ENCODE data around the gene RAPSN. TPM values are rescaled to one million over a fixed set of nuclear protein-coding genes. Genes with fewer than 3 reads are reported as not detected.

Gene RAPSN
- total RNA-seq, 1 donor from 2014 or later = 2.2 TPM

GRCh38 chr11:47415949-47416472 is 32.9 kb downstream of the RAPSN start:
- intact Hi-C loops (cut with micrococcal nuclease) = no loop called here
- H3K9me3 ChIP-seq (replicated peaks) = no peaks in the 10 kb centered on the region
- peaks cover 79% of the 10 kb centered on the region for H3K36me3 ChIP-seq
- TF ChIP-seq, protein P1, sequence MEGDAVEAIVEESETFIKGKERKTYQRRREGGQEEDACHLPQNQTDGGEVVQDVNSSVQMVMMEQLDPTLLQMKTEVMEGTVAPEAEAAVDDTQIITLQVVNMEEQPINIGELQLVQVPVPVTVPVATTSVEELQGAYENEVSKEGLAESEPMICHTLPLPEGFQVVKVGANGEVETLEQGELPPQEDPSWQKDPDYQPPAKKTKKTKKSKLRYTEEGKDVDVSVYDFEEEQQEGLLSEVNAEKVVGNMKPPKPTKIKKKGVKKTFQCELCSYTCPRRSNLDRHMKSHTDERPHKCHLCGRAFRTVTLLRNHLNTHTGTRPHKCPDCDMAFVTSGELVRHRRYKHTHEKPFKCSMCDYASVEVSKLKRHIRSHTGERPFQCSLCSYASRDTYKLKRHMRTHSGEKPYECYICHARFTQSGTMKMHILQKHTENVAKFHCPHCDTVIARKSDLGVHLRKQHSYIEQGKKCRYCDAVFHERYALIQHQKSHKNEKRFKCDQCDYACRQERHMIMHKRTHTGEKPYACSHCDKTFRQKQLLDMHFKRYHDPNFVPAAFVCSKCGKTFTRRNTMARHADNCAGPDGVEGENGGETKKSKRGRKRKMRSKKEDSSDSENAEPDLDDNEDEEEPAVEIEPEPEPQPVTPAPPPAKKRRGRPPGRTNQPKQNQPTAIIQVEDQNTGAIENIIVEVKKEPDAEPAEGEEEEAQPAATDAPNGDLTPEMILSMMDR (IDR thresholded peaks at IDR 0.05; ENCODE audit: borderline replicate concordance) = no peak
- peak; percentile 86 for DNase-seq
- no peak overlapping the region for H3K4me3 ChIP-seq
- H3K27me3 ChIP-seq (ENCODE audit: low read depth) = no peaks in the 10 kb centered on the region
- peaks cover 53% of the 10 kb centered on the region for H3K4me1 ChIP-seq
- H3K27ac ChIP-seq (replicated peaks) = peak overlapping the region; percentile 91

- Histone ChIP-seq H3K36me3 (peaks cover 79% of the 10 kb centered on the region), H3K27ac (replicated peaks) (peak overlapping the region; percentile 91), H3K4me1 (peaks cover 60% of the 10 kb centered on the region), H3K9me3 (replicated peaks) (no peaks in the 10 kb centered on the region), H3K27me3 (ENCODE audit: low read depth) (no peaks in the 10 kb centered on the region), H3K4me3 (no peak overlapping the region)
- TF ChIP-seq, protein P1 (IDR thresholded peaks at IDR 0.05; ENCODE audit: borderline replicate concordance) = no peak
- no peak for DNase-seq
- intact Hi-C loops (cut with micrococcal nuclease) = no loop called here
Measured at GRCh38 chr11:47415091-47415854, 33.7 kb downstream of the RAPSN start.

DNA sequence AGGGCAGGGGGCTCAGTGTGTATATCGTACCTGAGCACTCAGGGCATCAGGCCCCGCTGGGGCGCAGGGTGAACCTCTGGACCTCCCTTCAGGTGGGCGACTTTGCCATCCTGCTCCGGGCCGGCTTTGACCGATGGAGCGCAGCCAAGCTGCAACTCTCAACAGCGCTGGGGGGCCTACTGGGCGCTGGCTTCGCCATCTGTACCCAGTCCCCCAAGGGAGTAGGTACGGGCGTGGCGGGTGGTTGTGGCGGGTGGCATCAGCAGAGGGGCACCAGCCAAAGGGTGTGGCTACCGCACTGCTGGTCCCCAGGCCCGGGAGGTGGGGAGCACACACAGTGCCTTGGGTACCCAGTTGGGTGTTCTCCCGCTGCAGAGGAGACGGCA is 34.3 kb downstream of the RAPSN start:
- H3K27ac ChIP-seq (replicated peaks) = peak overlapping the region; percentile 91
- no peak overlapping the region for H3K4me3 ChIP-seq
- no peaks in the 10 kb centered on the region for H3K9me3 ChIP-seq (replicated peaks)
- peaks cover 75% of the 10 kb centered on the region for H3K36me3 ChIP-seq
- H3K4me1 ChIP-seq = peaks cover 66% of the 10 kb centered on the region
- intact Hi-C loops (cut with micrococcal nuclease) = no loop called here
- H3K27me3 ChIP-seq (ENCODE audit: low read depth) = no peaks in the 10 kb centered on the region
- TF ChIP-seq, protein P1 (IDR thresholded peaks at IDR 0.05; ENCODE audit: borderline replicate concordance) = no peak
- DNase-seq = no peak

DNA sequence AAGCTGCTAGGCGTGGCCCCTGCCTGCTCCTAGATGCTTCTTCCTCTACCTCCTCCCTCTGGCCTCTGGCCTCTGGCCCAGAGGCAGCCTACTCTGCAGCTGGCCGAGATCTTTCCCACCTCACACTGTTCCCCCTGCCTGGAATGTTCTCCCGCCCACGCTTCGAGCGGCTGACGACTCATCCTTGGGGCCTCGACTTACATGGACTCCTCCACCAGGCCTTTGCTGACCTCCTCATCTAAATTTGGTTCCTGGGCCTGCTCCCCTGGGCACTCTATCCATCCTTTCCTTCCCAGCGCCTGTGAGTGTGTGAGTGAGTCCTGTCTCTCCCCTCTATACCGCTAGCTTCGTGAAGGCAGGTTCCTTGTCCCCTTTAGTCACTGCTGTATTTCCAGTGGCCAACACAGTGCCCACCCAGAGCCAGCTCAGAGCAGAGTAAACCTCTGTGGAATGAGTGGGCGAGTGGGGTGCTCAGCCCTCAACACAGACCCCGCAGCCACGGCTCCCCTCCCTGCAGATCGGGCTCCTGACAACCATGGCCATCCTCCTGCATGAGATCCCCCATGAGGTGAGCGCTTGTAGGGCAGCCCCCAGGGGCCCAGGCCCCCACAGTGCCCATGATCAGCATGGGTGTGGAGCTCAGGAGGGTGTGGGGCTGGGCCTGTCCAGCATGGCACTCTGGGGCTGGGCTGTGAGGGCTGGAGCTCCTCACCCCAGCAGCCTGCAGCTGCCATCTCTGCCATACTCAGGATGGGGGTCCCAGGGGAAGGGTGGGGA is 34.8 kb downstream of the RAPSN start:
- DNase-seq = no peak
- peaks cover 71% of the 10 kb centered on the region for H3K36me3 ChIP-seq
- peak overlapping the region; percentile 91 for H3K27ac ChIP-seq (replicated peaks)
- TF ChIP-seq, protein P1 (IDR thresholded peaks at IDR 0.05; ENCODE audit: borderline replicate concordance) = no peak
- intact Hi-C loops (cut with micrococcal nuclease) = no loop called here
- H3K9me3 ChIP-seq (replicated peaks) = no peaks in the 10 kb centered on the region
- no peaks in the 10 kb centered on the region for H3K27me3 ChIP-seq (ENCODE audit: low read depth)
- H3K4me1 ChIP-seq = peaks cover 72% of the 10 kb centered on the region
- no peak overlapping the region for H3K4me3 ChIP-seq

- Histone ChIP-seq H3K27ac (replicated peaks) (peak overlapping the region; percentile 91), H3K4me3 (no peak overlapping the region), H3K36me3 (peaks cover 64% of the 10 kb centered on the region), H3K27me3 (ENCODE audit: low read depth) (no peaks in the 10 kb centered on the region), H3K4me1 (peaks cover 77% of the 10 kb centered on the region), H3K9me3 (replicated peaks) (no peaks in the 10 kb centered on the region)
- DNase-seq = no peak
- intact Hi-C loops (cut with micrococcal nuclease) = no loop called here
- TF ChIP-seq, protein P1 (IDR thresholded peaks at IDR 0.05; ENCODE audit: borderline replicate concordance) = no peak
Measured at GRCh38 chr11:47413351-47413750, 35.6 kb downstream of the RAPSN start.

Data from left ventricle myocardium inferior (tissue), 1 donor.